Tibial nerve (tissue), 4 donors: ENCODE measurements around the gene SRSF7. TPM values are rescaled to one million over a fixed set of nuclear protein-coding genes. Genes with fewer than 3 reads are reported as not detected.

ENCODE experiments used
- DNase-seq, 2 donors: peaks; one replicate each; pipeline ENCODE4 v3.0.0-alpha.2; 2019; ENCODE audit warnings: low spot score in 2 of 2
- H3K27ac ChIP-seq, 4 donors: fragments of 200-600 bp; sonication (generic) in 3 of 4; one replicate each; pipeline ENCODE4 v1.5.1; 2017 to 2019; ENCODE audit warnings: mild to moderate bottlenecking in 1 of 4
- H3K27me3 ChIP-seq, 2 donors: fragments of 200-600 bp; sonication (generic) in 1 of 2; one replicate each; pipeline versions ENCODE4 v1.5.1 to v1.6.0; 2017 to 2019
- H3K36me3 ChIP-seq, 3 donors: fragments of 200-600 bp; sonication (generic); one replicate each; pipeline ENCODE4 v1.5.1; 2018 to 2019
- H3K4me1 ChIP-seq, 4 donors: fragments of 200-600 bp; sonication (generic) in 3 of 4; one replicate each; pipeline ENCODE4 v1.5.1; 2017 to 2019
- H3K4me3 ChIP-seq, 4 donors: fragments of 200-600 bp; sonication (generic) in 3 of 4; one replicate each; pipeline ENCODE4 v1.5.1; 2017 to 2019; ENCODE audit warnings: mild to moderate bottlenecking in 1 of 4, moderate library complexity in 1 of 4
- H3K9me3 ChIP-seq, 4 donors: fragments of 200-600 bp; sonication (generic) in 3 of 4; one replicate each; pipeline ENCODE4 v1.5.1; 2017 to 2019
- EP300 ChIP-seq, 2 donors: sonication (generic); formaldehyde crosslinking; IDR thresholded peaks; one replicate each; pipeline ENCODE4 v1.6.1; 2017; ENCODE audit warnings: antibody characterized with exemption in 2 of 2, mild to moderate bottlenecking in 1 of 2
- POLR2A ChIP-seq, 2 donors: fragments of 450-650 bp; IDR thresholded peaks; one replicate each; pipeline ENCODE4 v1.6.1; 2017; ENCODE audit warnings: antibody characterized with exemption in 2 of 2, mild to moderate bottlenecking in 2 of 2, moderate library complexity in 2 of 2
- WGBS, 2 donors: methylation state at CpG; one replicate each; pipeline ENCODE4 v1.1.5; 2018; 5-methylcytosine and 5-hydroxymethylcytosine counted together
- total RNA-seq, 4 donors: library from RNA; depleted of rRNA; stranded (reverse); fragments of >200 nt; gene quantifications; one replicate each; pipeline ENCODE4 v1.1.0, GENCODE V29; 2016
- TF ChIP-seq, protein P1 (sequence below), 5 experiments: fragments of 200-600 bp in 3 of 5; fragments of 450-650 bp in 2 of 5; sonication (generic) in 3 of 5; IDR thresholded peaks; one replicate each; pipeline ENCODE4 v1.5.1; 2016 to 2019; ENCODE audit warnings: antibody characterized with exemption in 5 of 5, mild to moderate bottlenecking in 3 of 5, moderate library complexity in 2 of 5

Gene SRSF7
- total RNA-seq, 4 donors from 2014 or later: 62.6 to 85.5 (median 80.9) TPM

DNA sequence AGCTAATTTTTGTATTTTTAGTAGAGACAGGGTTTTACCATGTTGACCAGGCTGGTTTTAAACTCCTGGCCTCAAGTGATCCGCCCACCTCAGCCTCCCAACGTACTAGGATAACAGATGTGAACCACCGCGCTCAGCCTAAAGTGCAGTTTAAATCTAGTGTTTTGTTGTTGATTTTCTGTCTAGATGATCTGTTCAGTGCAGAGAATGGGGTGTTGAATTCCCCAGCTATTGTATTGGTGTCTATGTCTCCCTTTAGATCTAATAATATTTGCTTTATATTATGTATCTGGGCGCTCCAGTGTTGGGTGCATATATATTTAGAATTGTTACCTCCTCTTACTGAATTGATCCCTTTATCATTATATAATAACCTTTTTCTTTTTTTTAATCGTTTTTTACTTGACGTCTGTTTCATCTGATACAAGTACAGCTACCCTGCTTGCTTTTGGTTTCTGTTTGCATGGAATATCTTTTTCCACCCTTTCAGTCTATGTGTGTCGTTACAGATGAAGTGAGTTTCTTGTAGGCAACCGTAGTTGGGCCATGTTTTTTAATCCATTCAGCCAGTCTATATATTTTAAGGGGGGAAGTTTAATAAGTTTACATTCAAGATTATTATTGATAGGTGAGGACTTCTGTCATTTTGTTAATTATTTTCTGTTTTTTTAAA, 50.9 kb downstream of the SRSF7 start:
- WGBS, 2 donors: 93% methylated on average over 9 of the region's 9 CpGs
- Histone ChIP-seq H3K36me3 (peaks cover 0 to 34% (median 0%) of the 10 kb centered on the region in 3 donors), H3K4me1 (peaks cover 0 to 5% (median 0%) of the 10 kb centered on the region in 4 donors), H3K4me3 (no peak overlapping the region), H3K27ac (no peak overlapping the region), H3K27me3 (no peaks in the 10 kb centered on the region), H3K9me3 (peaks cover 0 to 12% (median 0%) of the 10 kb centered on the region in 4 donors)
- DNase-seq: no peak
- TF ChIP-seq, protein P1, sequence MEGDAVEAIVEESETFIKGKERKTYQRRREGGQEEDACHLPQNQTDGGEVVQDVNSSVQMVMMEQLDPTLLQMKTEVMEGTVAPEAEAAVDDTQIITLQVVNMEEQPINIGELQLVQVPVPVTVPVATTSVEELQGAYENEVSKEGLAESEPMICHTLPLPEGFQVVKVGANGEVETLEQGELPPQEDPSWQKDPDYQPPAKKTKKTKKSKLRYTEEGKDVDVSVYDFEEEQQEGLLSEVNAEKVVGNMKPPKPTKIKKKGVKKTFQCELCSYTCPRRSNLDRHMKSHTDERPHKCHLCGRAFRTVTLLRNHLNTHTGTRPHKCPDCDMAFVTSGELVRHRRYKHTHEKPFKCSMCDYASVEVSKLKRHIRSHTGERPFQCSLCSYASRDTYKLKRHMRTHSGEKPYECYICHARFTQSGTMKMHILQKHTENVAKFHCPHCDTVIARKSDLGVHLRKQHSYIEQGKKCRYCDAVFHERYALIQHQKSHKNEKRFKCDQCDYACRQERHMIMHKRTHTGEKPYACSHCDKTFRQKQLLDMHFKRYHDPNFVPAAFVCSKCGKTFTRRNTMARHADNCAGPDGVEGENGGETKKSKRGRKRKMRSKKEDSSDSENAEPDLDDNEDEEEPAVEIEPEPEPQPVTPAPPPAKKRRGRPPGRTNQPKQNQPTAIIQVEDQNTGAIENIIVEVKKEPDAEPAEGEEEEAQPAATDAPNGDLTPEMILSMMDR (IDR thresholded peaks at IDR 0.05): no peak

DNA sequence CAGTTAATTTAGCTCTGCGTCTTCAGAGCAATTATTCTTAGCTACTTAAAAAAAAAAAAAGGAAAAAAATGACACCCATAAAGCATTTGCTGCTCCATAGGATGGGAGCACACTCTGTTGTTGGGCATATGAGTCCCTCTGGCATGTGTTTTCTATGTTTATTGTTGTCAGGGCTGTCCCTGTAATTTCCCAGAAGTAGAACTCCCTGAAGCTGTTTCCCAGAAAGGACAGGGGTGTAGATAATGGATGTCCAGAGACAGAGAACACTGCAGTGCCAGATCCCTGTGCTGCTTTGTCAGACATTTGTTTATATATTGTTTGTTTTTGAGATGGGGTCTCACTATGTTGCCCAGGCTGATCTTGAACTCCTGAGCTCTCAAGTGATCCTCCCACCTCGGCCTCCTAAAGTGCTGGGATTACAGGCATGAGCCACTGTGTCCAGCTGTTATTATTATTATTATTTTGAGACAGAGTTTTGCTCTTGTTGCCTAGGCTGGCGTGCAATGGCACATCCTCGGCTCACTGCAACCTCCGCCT, 52.6 kb downstream of the SRSF7 start:
- H3K36me3 ChIP-seq: peaks cover 0 to 41% (median 0%) of the 10 kb centered on the region in 3 donors
- H3K9me3 ChIP-seq: peaks cover 0 to 12% (median 0%) of the 10 kb centered on the region in 4 donors
- no peaks in the 10 kb centered on the region for H3K27me3 ChIP-seq
- TF ChIP-seq, protein P1 (IDR thresholded peaks at IDR 0.05): no peak
- TF ChIP-seq EP300 (IDR thresholded peaks at IDR 0.05) (no peak), POLR2A (IDR thresholded peaks at IDR 0.05) (no peak)
- H3K4me3 ChIP-seq: no peak overlapping the region
- WGBS, 2 donors: 95 to 98% methylated on average over 5 of the region's 5 CpGs
- H3K27ac ChIP-seq: no peak overlapping the region
- peaks cover 0 to 5% (median 0%) of the 10 kb centered on the region in 4 donors for H3K4me1 ChIP-seq
- no peak for DNase-seq

DNA sequence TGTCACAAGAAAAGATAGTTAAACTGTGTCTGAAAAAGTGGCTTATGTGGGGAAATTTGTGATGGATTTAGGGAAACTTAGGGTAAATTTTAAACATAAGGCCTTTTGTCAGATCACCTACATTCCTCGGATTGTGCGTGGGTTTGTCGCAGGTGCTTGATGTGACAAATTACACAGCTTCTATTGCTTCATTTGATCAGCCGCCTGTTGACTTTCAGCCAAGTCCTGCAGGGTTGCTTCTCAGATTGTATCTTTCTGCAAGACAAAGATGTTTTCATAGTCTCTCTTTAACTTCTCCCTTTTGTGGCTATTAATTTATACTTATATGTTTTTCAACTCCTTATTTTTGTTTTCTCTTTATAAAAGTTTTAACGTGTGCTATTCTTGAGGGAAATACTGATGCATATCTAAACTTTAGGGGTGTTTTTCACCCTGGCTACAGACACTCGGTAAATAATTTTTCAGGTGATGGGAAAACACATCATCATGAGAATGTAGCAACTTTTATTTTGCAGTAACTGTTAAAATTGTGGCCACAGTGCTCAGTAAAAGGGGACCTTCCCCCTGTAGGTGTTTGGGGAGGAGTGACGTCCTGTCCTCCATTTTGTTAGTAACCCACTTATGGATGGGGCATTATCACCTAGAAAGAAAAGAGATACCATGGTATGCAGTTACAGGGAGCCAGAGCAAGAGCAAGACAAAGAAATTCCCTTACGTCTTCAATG, 53.9 kb downstream of the SRSF7 start:
- Histone ChIP-seq H3K27me3 (no peaks in the 10 kb centered on the region), H3K4me1 (peaks cover 0 to under 1% (median 0%) of the 10 kb centered on the region in 4 donors), H3K27ac (no peak overlapping the region), H3K9me3 (peaks cover 0 to 12% (median 0%) of the 10 kb centered on the region in 4 donors), H3K36me3 (peaks cover 0 to 48% (median 0%) of the 10 kb centered on the region in 3 donors), H3K4me3 (no peak overlapping the region)
- TF ChIP-seq, protein P1 (IDR thresholded peaks at IDR 0.05): no peak
- TF ChIP-seq EP300 (IDR thresholded peaks at IDR 0.05): no peak
- no peak for TF ChIP-seq POLR2A (IDR thresholded peaks at IDR 0.05)
- DNase-seq: no peak
- WGBS, 2 donors: 78 to 84% methylated on average over 8 of the region's 8 CpGs

Other genes starting within 250 kb of the SRSF7 start
- 10 to 100 TPM; 49.5 to 62.5 (median 53.5) TPM for gene HNRNPLL, start 148.4 kb downstream of the SRSF7 start, total RNA-seq
- 10 to 100 TPM; 20.7 to 57.9 (median 34.2) TPM for gene GALM, start 85.2 kb downstream of the SRSF7 start, total RNA-seq
- 1 to 10 TPM; 1.4 to 9.8 (median 4.4) TPM for gene GEMIN6, start 26.8 kb upstream of the SRSF7 start, total RNA-seq
- gene DHX57, start 124.6 kb upstream of the SRSF7 start, total RNA-seq: 10 to 100 TPM; 11.1 to 22.0 (median 13.4) TPM
- 10 to 100 TPM in 2 of 4 donors, 1 to 10 TPM in 2; 6.1 to 17.2 (median 10.3) TPM for gene MORN2, start 124.6 kb upstream of the SRSF7 start, total RNA-seq
- gene ARHGEF33, start 138.5 kb upstream of the SRSF7 start, total RNA-seq: 1 to 10 TPM; 2.5 to 9.3 (median 4.1) TPM